ENCODE results near the gene SCD5.

Gene SCD5

GRCh38 chr4:82630079-82630478, 168.5 kb downstream of the SCD5 start:
- DNase-seq (ENCODE audit: low read depth in 2 of 2) = no peak

GRCh38 chr4:82629238-82630000, 169.2 kb downstream of the SCD5 start:
- no peak for DNase-seq (ENCODE audit: low read depth in 2 of 2)

GRCh38 chr4:82626251-82626868, 172.2 kb downstream of the SCD5 start:
- DNase-seq (ENCODE audit: low read depth in 2 of 2) = no peak

- no peak for DNase-seq (ENCODE audit: low read depth in 2 of 2)
Measured at GRCh38 chr4:82624819-82625218, 173.8 kb downstream of the SCD5 start.

GRCh38 chr4:82623121-82623683, 175.4 kb downstream of the SCD5 start:
- DNase-seq (ENCODE audit: low read depth in 2 of 2) = no peak

- DNase-seq (ENCODE audit: low read depth in 2 of 2) = no peak
Measured at GRCh38 chr4:82621251-82621650, 177.3 kb downstream of the SCD5 start.

- no peak for DNase-seq (ENCODE audit: low read depth in 2 of 2)
Measured at GRCh38 chr4:82620126-82620735, 178.4 kb downstream of the SCD5 start.

GRCh38 chr4:82618103-82618720, 180.4 kb downstream of the SCD5 start:
- DNase-seq (ENCODE audit: low read depth in 2 of 2) = no peak

- DNase-seq (ENCODE audit: low read depth in 2 of 2) = no peak
Measured at GRCh38 chr4:82614838-82615449, 183.7 kb downstream of the SCD5 start.

GRCh38 chr4:82613121-82613520, 185.5 kb downstream of the SCD5 start:
- DNase-seq (ENCODE audit: low read depth in 2 of 2) = no peak

GRCh38 chr4:82611982-82612381, 186.6 kb downstream of the SCD5 start:
- no peak for DNase-seq (ENCODE audit: low read depth in 2 of 2)

GRCh38 chr4:82611527-82611926, 187.1 kb downstream of the SCD5 start:
- DNase-seq (ENCODE audit: low read depth in 2 of 2) = no peak

GRCh38 chr4:82610041-82610440, 188.6 kb downstream of the SCD5 start:
- no peak for DNase-seq (ENCODE audit: low read depth in 2 of 2)

- DNase-seq (ENCODE audit: low read depth in 2 of 2) = no peak
Measured at GRCh38 chr4:82606622-82607021, 192.0 kb downstream of the SCD5 start.

- no peak for DNase-seq (ENCODE audit: low read depth in 2 of 2)
Measured at GRCh38 chr4:82604522-82604921, 194.1 kb downstream of the SCD5 start.

- no peak for DNase-seq (ENCODE audit: low read depth in 2 of 2)
Measured at GRCh38 chr4:82601242-82602015, 197.2 kb downstream of the SCD5 start.

GRCh38 chr4:82599336-82599735, 199.3 kb downstream of the SCD5 start:
- no peak for DNase-seq (ENCODE audit: low read depth in 2 of 2)

- no peak for DNase-seq (ENCODE audit: low read depth in 2 of 2)
Measured at GRCh38 chr4:82594456-82594855, 204.1 kb downstream of the SCD5 start.

GRCh38 chr4:82593411-82593810, 205.2 kb downstream of the SCD5 start:
- DNase-seq (ENCODE audit: low read depth in 2 of 2) = no peak

GRCh38 chr4:82592639-82593038, 206.0 kb downstream of the SCD5 start:
- DNase-seq (ENCODE audit: low read depth in 2 of 2) = no peak

GRCh38 chr4:82591592-82591991, 207.0 kb downstream of the SCD5 start:
- DNase-seq (ENCODE audit: low read depth in 2 of 2) = no peak
